Fibroblast of skin of left biceps (primary cell): ENCODE data around the gene CPNE6.

Experiments
- DNase-seq, 2 experiments: peaks; one replicate each; pipeline ENCODE4 v3.0.0-alpha.2; 2013; ENCODE audit warnings: low read depth in 2 of 2

The CPNE6 gene

DNA sequence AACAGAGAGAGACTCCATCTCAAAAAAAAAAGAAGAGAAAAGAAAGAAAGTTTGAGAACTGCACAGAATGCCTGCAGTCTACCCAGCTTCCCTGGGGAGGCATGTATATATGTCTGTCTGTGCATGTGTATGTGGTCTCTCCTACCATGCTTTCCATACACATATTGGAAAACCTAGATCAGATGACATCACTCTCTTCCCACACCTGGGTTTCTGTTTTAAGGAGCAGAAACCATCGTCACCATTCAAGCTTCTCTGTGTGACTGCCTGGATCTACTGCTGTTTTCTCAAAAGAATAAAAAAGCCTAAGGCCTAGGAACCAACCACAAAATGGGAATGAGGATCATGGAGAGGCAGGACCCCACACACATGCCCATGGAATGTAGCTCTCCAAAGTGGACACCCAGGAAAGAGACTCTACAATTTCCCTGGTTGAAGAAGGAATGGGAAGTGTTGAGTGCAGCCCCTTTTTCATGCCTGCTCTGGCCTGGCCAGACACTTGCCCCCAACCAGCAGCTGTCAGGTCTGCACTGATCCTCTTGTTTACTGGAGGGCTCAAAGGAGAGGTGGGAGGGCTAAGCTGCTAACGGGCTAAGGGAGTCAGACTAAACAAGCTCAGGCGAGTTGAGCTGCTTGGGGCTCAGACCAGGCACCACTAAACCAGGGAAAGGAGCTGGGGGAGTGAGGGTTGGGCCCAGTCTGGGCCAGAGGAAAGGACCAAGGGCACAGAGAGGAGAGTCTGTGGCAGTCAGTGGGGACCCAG is 15.0 kb downstream of the CPNE6 start:
- DNase-seq = no peak

- no peak for DNase-seq
Measured at GRCh38 chr14:24087004-24087403, 15.6 kb downstream of the CPNE6 start.

GRCh38 chr14:24088095-24088494 is 16.7 kb downstream of the CPNE6 start:
- no peak for DNase-seq

GRCh38 chr14:24089890-24090289 is 18.5 kb downstream of the CPNE6 start:
- no peak for DNase-seq

- DNase-seq = no peak
Measured at GRCh38 chr14:24092110-24092504, 20.7 kb downstream of the CPNE6 start.

- no peak for DNase-seq
Measured at GRCh38 chr14:24092505-24093206, 21.3 kb downstream of the CPNE6 start.

DNA sequence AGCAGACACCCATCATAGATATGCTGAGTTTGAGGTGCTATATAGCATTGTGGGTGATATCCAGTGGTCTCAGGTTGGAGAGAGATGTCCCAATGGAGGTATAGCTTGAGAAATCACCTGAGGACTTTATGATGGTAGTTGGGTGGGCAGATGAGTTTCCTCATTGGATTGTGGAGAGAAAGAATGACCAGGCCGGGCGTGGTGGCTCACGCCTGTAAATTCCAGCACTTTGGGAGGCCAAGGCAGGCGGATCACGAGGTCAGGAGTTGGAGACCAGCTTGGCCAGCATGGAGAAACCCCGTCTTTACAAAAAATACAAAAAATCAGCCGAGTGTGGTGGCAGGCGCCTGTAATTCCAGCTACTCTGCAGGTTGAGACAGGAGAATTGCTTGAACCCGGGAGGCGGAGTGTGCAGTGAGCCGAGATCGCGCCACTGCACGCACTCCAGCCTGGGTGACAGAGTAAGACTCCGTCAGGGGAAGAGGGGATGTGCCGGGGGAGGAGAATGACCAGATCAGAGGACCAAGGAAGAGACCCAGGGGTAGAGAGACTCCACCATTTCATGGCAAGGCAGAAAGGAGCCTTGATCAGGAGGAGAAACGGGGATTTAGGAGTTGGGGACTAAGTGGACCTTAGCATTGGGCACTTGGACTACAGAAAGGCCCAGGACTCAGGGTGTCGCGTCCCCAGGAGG is 22.0 kb downstream of the CPNE6 start:
- DNase-seq = no peak

GRCh38 chr14:24093901-24094840 is 22.8 kb downstream of the CPNE6 start, which contains the start of gene PCK2:
Gene PCK2, plus strand, starts transcription at chr14:24094311. Its CDS starts 95 bp downstream, at chr14:24094406.
- peak; percentile 94 for DNase-seq

- no peak for DNase-seq
Measured at GRCh38 chr14:24094841-24095270, 23.5 kb downstream of the CPNE6 start.

DNA sequence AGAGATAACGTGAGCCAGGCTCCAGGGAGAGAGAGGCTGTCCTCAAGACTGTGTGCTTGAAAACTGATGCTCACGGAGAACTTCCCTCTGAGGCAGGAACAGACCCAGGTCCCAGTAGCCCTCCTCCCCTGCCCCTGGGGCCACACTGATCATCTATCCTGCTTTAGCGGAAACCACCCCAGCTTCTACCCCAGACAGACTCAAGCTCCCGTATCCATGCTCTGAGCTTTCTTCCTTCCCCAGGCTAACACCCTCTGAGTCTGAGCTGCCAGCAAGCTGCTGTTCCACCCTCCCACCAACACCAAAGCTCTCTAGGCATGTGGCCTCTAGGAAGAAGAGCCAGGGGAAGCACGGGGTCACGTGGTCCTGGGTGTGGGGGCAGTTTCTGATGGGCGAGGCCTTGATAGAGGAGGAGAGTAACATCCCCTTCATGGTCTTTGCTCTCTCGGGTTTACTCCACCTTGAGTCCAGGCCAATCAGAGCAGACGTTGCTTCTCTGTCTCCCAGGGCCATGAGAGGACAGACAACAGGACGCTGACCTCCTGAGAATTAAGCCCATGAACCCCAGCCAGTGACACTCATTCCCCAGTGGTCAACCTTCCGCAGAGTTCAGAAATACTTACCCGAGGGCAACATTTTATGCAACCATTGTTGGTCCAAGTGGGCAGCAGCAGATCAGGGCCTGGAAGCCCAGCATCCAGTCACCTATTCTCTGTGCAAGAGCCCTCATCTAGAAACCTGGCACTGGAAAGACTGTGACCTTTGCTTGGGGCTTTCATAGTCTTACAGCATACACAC is 24.1 kb downstream of the CPNE6 start:
- DNase-seq = no peak

GRCh38 chr14:24096545-24097181 is 25.3 kb downstream of the CPNE6 start:
- no peak for DNase-seq

DNA sequence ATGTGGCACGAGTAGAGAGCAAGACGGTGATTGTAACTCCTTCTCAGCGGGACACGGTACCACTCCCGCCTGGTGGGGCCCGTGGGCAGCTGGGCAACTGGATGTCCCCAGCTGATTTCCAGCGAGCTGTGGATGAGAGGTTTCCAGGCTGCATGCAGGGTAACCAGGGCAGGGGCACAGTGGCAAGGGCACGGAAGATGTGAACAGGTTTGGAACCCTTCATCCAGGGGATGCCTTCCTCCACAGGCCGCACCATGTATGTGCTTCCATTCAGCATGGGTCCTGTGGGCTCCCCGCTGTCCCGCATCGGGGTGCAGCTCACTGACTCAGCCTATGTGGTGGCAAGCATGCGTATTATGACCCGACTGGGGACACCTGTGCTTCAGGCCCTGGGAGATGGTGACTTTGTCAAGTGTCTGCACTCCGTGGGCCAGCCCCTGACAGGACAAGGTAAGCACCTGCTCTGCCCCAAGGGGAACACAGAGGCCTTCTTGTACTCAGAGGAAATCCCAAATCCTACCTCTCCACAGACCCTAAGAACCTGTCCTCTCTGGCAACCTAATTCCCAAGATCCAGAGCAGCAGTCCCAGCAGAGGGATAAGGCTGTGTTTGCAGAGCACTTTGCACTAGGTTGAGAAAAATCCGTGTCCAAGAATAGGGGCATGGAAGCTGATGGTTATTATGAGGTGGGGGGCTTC is 27.0 kb downstream of the CPNE6 start:
- no peak for DNase-seq

- DNase-seq = no peak
Measured at GRCh38 chr14:24098927-24099813, 27.8 kb downstream of the CPNE6 start.

- DNase-seq = no peak
Measured at GRCh38 chr14:24100197-24100981, 29.0 kb downstream of the CPNE6 start.

DNA sequence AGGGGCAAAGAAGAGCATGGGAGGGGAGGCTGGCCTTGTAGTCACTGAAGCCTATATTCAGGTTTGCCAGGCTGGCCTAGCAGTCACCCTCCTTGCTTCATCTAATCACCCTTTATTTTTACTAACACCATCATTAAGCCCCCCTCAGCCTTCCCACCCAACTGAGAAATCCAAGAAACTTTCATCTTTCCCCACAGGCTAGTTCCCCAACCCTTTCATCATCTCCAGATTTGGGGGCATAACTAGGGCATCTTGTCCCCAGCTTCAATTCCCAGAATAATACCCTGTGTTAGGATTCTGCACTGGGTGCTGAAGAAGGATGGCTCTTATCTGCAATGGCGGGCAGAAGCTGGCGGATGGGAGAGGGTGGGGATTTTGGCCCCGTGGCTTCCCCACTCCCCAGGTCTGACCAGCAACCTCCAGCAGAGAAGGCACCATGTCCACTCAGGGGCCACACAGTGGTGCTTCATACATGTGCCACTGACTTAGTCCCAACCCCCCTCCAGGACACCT is 29.7 kb downstream of the CPNE6 start:
- no peak for DNase-seq

- no peak for DNase-seq
Measured at GRCh38 chr14:24102357-24103048, 31.1 kb downstream of the CPNE6 start.

GRCh38 chr14:24103451-24103850 is 32.1 kb downstream of the CPNE6 start:
- no peak for DNase-seq
